DMS 273 treated with DMSO at 0.1 percent for 48 hours (cell line): ENCODE data around the gene ERP27.

Experiments used
- DNase-seq: peaks from one replicate; lab custom pipeline; 2025; lab: John Stamatoyannopoulos, UW

Gene ERP27

DNA sequence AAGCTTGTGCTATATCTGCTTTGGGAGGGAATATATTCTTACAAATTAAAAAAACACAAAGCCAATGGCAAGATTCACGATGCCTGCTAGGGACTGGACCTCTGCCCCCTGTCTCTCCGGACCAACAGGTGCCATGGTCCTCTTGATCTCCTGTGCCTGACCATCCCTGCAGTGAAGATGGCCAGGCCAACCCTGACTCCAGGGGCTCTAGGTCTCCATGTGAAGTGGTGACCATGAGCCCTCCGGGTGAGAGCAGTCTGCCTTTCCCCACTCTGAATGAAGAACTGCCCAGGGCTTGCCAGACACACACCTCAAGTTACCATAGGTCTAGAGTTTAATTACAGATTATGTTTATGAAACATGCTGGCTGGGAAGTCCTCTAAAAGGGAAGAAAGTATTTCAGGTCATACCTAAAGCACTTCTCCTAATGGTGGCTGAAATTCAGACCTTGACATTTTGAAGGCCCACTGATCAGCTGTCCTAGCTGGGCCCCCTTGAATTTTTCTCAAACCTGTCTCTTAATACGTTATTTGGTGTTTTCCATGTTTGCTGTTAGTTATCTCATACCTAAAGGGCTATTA is 21.7 kb upstream of the ERP27 start:
- DNase-seq, result no peak

DNA sequence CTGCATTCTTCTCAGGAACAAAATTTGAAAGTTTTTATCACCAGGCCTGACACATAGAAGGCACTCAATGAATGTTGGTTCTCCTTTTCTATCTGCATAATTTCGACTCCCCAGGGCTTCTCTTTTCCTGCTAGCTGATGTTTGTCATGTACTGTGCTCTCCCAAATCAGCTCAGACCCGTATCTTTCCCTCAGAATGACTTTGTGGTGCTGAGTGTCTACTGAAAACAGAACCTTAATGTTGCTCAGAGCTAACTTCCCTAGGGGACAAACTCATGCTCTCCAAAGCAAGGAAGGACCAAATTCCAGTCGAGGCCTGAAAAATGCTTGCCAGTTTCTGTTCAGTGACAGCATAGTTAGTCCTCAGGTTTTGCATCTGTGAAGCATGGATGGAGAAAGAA is 21.1 kb upstream of the ERP27 start:
- DNase-seq, result no peak

DNA sequence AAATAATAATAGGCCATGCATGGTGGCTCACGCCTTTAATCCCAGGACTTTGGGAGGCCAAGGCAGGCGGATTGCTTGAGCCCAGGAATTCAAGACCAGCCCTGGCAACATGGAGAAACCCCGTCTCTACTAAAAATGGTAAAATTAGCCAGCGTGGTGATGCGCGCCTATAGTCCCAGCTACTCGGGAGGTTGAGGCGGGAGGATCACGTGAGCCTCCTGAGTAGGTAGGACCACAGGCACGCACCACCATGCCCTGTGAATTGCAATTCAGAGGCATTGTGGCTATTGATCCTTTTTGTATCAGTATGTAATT is 20.7 kb upstream of the ERP27 start:
- no peak for DNase-seq

- no peak for DNase-seq
These were observed 20.2 kb upstream of the ERP27 start for GRCh38 chr12:14958361-14959125.

DNA sequence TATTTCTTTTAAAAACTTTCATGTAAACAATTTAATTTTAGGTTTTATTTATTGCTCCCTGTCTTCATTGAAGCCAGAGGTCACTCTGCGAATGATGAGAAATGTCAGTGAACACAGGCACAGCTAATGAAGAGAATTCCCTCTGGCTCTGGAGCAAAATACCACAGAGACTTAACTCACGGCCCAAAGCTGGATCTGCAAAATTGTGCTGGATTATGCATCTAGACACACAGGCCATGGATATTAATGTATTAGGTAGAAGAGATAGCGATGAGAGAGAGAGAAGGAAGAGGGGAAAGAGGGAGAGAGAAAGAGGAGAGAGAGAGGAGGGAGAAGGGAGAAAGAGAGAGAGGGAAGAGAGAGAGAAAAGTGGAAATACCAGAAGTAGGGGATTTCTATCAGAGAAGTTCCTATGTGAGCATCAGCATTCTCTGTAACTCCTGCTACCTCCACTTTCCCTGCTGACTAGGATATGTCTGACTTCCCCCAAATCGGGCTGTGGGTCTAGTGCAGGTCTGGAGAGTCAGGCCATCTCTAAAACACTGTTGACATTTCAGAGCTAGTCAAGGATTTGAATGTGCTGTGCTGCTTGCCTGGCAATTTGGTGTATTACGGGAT is 19.3 kb upstream of the ERP27 start:
- DNase-seq, result no peak

DNA sequence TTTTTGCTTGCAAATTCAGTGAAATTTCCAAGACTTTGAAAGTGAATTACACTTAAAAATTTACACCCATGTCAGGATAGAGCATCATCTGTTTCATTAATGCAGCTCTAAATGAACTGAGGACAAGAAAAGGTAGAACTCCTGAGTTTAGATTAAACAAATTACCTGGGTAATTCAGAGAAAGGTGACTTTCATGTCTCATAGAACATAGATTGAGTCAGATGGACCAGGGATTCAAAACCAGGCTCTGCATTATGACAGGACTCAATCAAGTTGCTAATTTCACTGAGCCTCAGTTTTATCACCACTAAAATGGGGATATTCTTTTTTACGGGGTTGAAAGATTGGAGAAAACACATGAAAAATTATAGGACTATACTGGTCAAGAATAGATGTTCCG is 18.6 kb upstream of the ERP27 start:
- no peak for DNase-seq

- DNase-seq, result no peak
These were observed 17.9 kb upstream of the ERP27 start for GRCh38 chr12:14956024-14956891.

DNA sequence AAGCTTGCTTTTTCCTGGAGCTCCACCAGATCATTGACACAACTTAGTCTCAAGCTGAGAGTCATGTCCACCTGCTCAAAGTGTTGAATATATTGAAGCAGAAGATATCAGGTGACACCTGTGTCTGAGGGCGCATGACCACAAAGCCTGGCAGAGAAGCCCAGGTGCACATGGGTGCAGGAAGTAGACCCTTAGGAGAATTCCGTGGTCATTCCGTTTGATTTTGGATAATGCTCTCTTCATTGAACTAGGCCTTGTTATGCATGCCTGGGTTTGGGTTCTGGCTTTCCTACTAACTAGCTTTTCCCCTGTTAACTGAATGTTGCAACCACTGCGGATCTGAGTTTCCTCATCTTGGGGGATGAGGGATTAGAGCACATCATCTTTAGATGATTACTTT is 15.9 kb upstream of the ERP27 start:
- no peak for DNase-seq

- no peak for DNase-seq
These were observed 15.4 kb upstream of the ERP27 start for GRCh38 chr12:14953752-14954151.

GRCh38 chr12:14952299-14952921 is 14.1 kb upstream of the ERP27 start:
- no peak for DNase-seq

GRCh38 chr12:14951851-14952250 is 13.5 kb upstream of the ERP27 start:
- DNase-seq, result no peak

- DNase-seq, result no peak
These were observed 12.8 kb upstream of the ERP27 start for GRCh38 chr12:14950982-14951746.

GRCh38 chr12:14950421-14950820 is 12.1 kb upstream of the ERP27 start:
- DNase-seq, result no peak

- DNase-seq, result no peak
These were observed 11.3 kb upstream of the ERP27 start for GRCh38 chr12:14949631-14950030.

DNA sequence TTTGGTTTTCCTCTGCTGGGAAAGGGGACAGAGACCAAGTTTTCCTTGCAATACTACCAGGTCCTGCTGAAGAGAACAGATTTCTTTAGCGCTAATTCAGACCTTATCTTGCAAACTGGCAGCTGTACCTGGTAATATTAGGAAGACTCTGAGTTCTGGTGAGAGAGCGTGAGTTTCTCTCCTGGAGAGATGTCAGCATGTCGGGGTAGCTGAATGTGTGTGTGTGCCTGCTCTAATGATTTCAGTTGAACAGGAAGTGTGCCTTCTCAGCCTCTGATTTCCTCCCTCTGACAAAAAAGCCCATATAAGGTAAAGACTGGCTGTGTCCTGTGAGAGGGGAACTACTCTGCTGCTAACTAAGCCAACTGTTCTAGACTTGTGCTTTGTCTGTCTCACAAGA is 10.3 kb upstream of the ERP27 start:
- peak; percentile 63 for DNase-seq

GRCh38 chr12:14946861-14947260 is 8.5 kb upstream of the ERP27 start:
- DNase-seq, result no peak

GRCh38 chr12:14946162-14946561 is 7.8 kb upstream of the ERP27 start:
- no peak for DNase-seq

DNA sequence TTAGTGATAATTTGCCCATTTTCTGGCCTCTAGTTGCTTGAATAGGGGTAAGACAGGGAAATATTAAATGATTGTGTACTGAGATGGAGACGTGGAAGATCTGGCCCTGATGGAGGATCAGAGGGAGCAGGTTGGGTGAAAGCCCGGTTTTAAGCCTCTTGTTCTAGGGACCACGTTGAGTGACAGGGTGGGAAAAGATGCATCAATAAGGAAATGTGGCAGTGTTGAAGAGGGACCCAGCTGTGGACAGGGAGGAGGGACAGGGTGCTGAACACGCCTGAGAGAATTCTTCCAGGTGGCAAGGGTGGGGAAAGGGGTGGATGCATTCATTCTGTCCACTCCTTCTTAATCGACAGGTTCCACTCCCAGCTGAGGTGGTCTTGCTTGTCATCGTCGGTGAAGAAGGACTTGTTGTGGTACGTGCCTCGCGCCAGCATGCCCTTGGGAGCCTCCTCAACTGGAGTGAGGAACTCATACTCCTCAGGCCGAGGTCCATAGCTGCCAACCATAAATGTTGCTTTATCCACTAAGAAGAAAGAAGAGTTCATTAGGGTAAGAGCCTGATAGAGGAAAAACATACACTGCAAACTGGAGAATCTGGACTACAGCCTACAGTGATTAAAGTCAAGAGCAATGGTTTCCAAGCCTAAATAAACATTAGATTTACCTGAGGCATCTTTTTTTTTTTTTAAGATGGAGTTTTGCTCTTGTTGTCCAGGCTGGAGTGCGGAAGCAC is 4.0 kb upstream of the ERP27 start:
- DNase-seq, result no peak

GRCh38 chr12:14941369-14941768 is 3.0 kb upstream of the ERP27 start:
- DNase-seq, result no peak

DNA sequence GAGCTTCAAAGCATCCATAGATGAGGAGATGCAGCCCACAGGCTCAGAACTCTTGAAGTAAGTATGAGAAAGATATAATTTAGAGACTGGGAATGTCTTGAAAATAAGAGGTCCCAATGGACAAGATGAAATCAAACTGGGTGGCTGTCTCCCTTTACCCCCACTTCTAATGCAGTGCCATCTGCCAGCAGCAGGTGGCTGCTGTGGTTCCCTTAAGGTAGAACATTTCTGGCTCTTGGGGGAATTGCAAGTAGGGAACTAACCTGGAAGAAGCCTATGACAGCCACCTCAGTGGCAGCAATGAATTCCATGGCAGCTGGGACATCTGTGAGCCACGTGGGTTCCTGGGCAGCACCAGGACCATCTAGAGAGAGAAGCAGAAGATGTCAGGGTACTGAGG is 648 bp downstream of the ERP27 start:
- DNase-seq, result no peak

- no peak for DNase-seq
These were observed 1.3 kb downstream of the ERP27 start for GRCh38 chr12:14937014-14937413.
